Panc1 (cell line): Measurements from ENCODE around the gene ACADSB. TPM values are rescaled to one million over a fixed set of nuclear protein-coding genes. Genes with fewer than 3 reads are reported as not detected.

Experiments
- ATAC-seq: fragments of 200-7000 bp; cut with Tn5 transposase; 2 replicates; pipeline ENCODE4 v1.9.1; 2020; ENCODE audit warnings: mild to moderate bottlenecking, moderate library complexity
- BruUV-seq: library from RNA; stranded (reverse); fragments of 400-500 nt; replicated peaks from 2 replicates; lab custom pipeline; 2021; lab: Mats Ljungman, UMichigan
- CTCF ChIA-PET: fragments of 300-600 bp; sonication (Branson Sonifier 250); formaldehyde crosslinking; loops from one replicate; lab custom pipeline; 2022; ENCODE audit warnings: antibody characterized with exemption; lab: Charles Lee
- POLR2A ChIA-PET: fragments of 300-600 bp; sonication (Branson Sonifier 250); formaldehyde crosslinking; loops from one replicate; lab custom pipeline; 2022; ENCODE audit warnings: antibody characterized with exemption; lab: Charles Lee
- DNase-seq: peaks from one replicate; pipeline ENCODE4 v3.0.0-alpha.2; 2010; ENCODE audit warnings: low read depth, low spot score
- H3K27ac ChIP-seq: 2 replicates; pipeline ENCODE4 v1.5.1; 2011; ENCODE audit warnings: mild to moderate bottlenecking, low read length, inconsistent platforms
- H3K27me3 ChIP-seq: fragments of 200-500 bp; sonication (Bioruptor generic); 2 replicates; pipeline ENCODE4 v1.6.0; 2014; ENCODE audit warnings: low read length, inconsistent platforms; ENCODE audit not compliant: control insufficient read depth, insufficient read depth
- H3K36me3 ChIP-seq: fragments of 200-500 bp; sonication (Bioruptor generic); 2 replicates; pipeline ENCODE4 v1.5.1; 2014; ENCODE audit warnings: inconsistent platforms, mild to moderate bottlenecking, low read length, moderate library complexity; ENCODE audit not compliant: control insufficient read depth, insufficient read depth
- H3K4me1 ChIP-seq: 2 replicates; pipeline ENCODE4 v1.5.1; 2011; ENCODE audit warnings: inconsistent platforms, mild to moderate bottlenecking, low read length, moderate library complexity; ENCODE audit not compliant: control insufficient read depth, insufficient read depth
- H3K4me3 ChIP-seq, 2 experiments: 2 replicates each; pipeline ENCODE4 v1.5.1; 2011 to 2012; ENCODE audit warnings: low read depth in 2 of 2, low read length in 2 of 2, mild to moderate bottlenecking in 2 of 2, inconsistent platforms in 1 of 2, moderate library complexity in 1 of 2
- H3K9me3 ChIP-seq: fragments of 200-500 bp; sonication (Bioruptor generic); 2 replicates; pipeline ENCODE4 v1.5.1; 2014; ENCODE audit warnings: low read depth, mild to moderate bottlenecking, inconsistent platforms, low read length, moderate library complexity; ENCODE audit not compliant: control insufficient read depth, insufficient read depth
- POLR2AphosphoS5 ChIP-seq: IDR thresholded peaks from 2 replicates; pipeline ENCODE4 v1.6.1; 2012; ENCODE audit warnings: mild to moderate bottlenecking, low read depth, low read length, moderate library complexity
- SIN3A ChIP-seq: IDR thresholded peaks from 2 replicates; pipeline ENCODE4 v1.6.1; 2012; ENCODE audit warnings: low read depth, mild to moderate bottlenecking, low read length, moderate library complexity, borderline replicate concordance; ENCODE audit not compliant: insufficient read depth
- TCF7L2 ChIP-seq: IDR thresholded peaks from 2 replicates; pipeline ENCODE4 v1.6.1; 2011; ENCODE audit warnings: mild to moderate bottlenecking, low read depth, low read length, inconsistent platforms
- in situ Hi-C: cut with HindIII; loops from 2 replicates; pipeline ENCODE4 v1.10.0; 2016; ENCODE audit warnings: low sequenced_read_pairs, low pct_unique_long_range_greater_than_20kb
- intact Hi-C: fragments of 100-400 bp; cut with micrococcal nuclease; formaldehyde crosslinking; loops from one replicate; pipeline ENCODE4 v1.10.0; 2022; ENCODE audit not compliant: unreplicated experiment
- total RNA-seq: library from RNA; stranded (reverse); gene quantifications from one replicate; pipeline ENCODE4 v1.2.1, GENCODE V29; 2021; ENCODE audit not compliant: unreplicated experiment
- TF ChIP-seq, protein P1 (sequence below): fragments of 450-650 bp; IDR thresholded peaks from 2 replicates; pipeline ENCODE4 v1.5.1; 2017; ENCODE audit warnings: mild to moderate bottlenecking
- TF ChIP-seq, protein P2 (sequence below), 2 experiments: IDR thresholded peaks; 2 replicates each; pipeline ENCODE4 v1.6.1; 2011 to 2012; ENCODE audit warnings: low read depth in 2 of 2, control low read depth in 1 of 2, low read length in 1 of 2, mild to moderate bottlenecking in 1 of 2, moderate library complexity in 1 of 2; ENCODE audit not compliant: insufficient read depth in 1 of 2

ACADSB gene
- total RNA-seq, 1 experiment from 2014 or later = 19.2 TPM

- Histone ChIP-seq H3K27me3 (no peaks in the 10 kb centered on the region), H3K9me3 (no peaks in the 10 kb centered on the region), H3K36me3 (no peaks in the 10 kb centered on the region), H3K4me1 (no peaks in the 10 kb centered on the region), H3K4me3 (no peak overlapping the region), H3K27ac (no peak overlapping the region)
- intact Hi-C loops (no loop called here), in situ Hi-C loops (no loop called here)
- ATAC-seq (0 out of 2 replicates have a peak, but pooled peaks have one; percentile 58), DNase-seq (no peak)
- TF ChIP-seq, protein P1, sequence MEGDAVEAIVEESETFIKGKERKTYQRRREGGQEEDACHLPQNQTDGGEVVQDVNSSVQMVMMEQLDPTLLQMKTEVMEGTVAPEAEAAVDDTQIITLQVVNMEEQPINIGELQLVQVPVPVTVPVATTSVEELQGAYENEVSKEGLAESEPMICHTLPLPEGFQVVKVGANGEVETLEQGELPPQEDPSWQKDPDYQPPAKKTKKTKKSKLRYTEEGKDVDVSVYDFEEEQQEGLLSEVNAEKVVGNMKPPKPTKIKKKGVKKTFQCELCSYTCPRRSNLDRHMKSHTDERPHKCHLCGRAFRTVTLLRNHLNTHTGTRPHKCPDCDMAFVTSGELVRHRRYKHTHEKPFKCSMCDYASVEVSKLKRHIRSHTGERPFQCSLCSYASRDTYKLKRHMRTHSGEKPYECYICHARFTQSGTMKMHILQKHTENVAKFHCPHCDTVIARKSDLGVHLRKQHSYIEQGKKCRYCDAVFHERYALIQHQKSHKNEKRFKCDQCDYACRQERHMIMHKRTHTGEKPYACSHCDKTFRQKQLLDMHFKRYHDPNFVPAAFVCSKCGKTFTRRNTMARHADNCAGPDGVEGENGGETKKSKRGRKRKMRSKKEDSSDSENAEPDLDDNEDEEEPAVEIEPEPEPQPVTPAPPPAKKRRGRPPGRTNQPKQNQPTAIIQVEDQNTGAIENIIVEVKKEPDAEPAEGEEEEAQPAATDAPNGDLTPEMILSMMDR = peak; percentile 77; the same call in 1 of the 2 replicates
- TF ChIP-seq SIN3A = no peak
- CTCF ChIA-PET = interaction anchor here (0.6 to 1.5 kb wide), 3 partner anchors 8 to 11 kb away, joined by 4 read pairs; no protein-coding TSS in a partner anchor
- BruUV-seq = no TSS peak
- POLR2A ChIA-PET = no interaction called here
These were observed 12.7 kb downstream of the ACADSB start for GRCh38 chr10:123021517-123021916.

DNA sequence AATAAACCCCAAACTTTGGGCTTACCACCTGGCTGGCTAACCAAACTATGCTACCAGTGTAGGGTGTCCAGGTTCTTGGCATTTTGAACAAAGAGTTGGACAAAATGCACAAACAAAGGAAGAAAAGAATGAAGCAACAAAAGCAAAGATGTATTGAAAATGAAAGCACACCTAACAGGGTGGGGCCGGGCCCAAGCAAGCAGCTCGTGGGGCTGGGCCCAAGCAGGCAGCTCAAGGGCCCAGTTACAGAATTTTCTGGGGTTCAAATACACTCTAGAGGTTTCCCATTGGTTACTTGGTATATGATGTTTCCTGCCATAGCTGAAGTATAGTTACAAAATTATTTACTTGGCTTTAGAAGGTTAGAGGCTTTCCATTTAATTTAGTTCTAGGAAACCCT is 15.7 kb downstream of the ACADSB start:
- no peak for ATAC-seq
- intact Hi-C loops (no loop called here), in situ Hi-C loops (no loop called here)
- DNase-seq = no peak
- ChIA-PET CTCF (no interaction called here), POLR2A (no interaction called here)
- TF ChIP-seq, protein P2, sequence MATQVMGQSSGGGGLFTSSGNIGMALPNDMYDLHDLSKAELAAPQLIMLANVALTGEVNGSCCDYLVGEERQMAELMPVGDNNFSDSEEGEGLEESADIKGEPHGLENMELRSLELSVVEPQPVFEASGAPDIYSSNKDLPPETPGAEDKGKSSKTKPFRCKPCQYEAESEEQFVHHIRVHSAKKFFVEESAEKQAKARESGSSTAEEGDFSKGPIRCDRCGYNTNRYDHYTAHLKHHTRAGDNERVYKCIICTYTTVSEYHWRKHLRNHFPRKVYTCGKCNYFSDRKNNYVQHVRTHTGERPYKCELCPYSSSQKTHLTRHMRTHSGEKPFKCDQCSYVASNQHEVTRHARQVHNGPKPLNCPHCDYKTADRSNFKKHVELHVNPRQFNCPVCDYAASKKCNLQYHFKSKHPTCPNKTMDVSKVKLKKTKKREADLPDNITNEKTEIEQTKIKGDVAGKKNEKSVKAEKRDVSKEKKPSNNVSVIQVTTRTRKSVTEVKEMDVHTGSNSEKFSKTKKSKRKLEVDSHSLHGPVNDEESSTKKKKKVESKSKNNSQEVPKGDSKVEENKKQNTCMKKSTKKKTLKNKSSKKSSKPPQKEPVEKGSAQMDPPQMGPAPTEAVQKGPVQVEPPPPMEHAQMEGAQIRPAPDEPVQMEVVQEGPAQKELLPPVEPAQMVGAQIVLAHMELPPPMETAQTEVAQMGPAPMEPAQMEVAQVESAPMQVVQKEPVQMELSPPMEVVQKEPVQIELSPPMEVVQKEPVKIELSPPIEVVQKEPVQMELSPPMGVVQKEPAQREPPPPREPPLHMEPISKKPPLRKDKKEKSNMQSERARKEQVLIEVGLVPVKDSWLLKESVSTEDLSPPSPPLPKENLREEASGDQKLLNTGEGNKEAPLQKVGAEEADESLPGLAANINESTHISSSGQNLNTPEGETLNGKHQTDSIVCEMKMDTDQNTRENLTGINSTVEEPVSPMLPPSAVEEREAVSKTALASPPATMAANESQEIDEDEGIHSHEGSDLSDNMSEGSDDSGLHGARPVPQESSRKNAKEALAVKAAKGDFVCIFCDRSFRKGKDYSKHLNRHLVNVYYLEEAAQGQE (IDR thresholded peaks at IDR 0.05; ENCODE audit: insufficient read depth in 1 of 2, low read depth in 2 of 2, low read length in 1 of 2) = no peak
- no peak for TF ChIP-seq POLR2AphosphoS5
- TF ChIP-seq, protein P1 = no peak
- TF ChIP-seq SIN3A = no peak
- no peak for TF ChIP-seq TCF7L2
- Histone ChIP-seq H3K27ac (no peak overlapping the region), H3K27me3 (no peaks in the 10 kb centered on the region), H3K36me3 (no peaks in the 10 kb centered on the region), H3K4me3 (no peak overlapping the region), H3K4me1 (no peaks in the 10 kb centered on the region), H3K9me3 (no peaks in the 10 kb centered on the region)
- BruUV-seq = no TSS peak
